BLaER1 treated with 17β-estradiol and CSF1 and Interleukin-3, amounts not matched to agents 10 nM and 100 nM (cell line): ENCODE measurements around the gene GRB7.
"Not testable (repeated sequence)": the region's sequence is repeated elsewhere in the genome, so short reads cannot be mapped to it uniquely, and the experiment has no call there.

Source experiments
- H3K27ac ChIP-seq, 11 experiments: shearing (Covaris generic); formaldehyde crosslinking; 2 replicates each; pipeline ENCODE4 v1.8.1; 2022
- H3K27me3 ChIP-seq, 11 experiments: shearing (Covaris generic); formaldehyde crosslinking; 2 replicates each; pipeline ENCODE4 v1.8.1; 2022
- H3K36me3 ChIP-seq, 11 experiments: shearing (Covaris generic); formaldehyde crosslinking; 2 replicates each; pipeline ENCODE4 v1.8.1; 2022
- H3K4me1 ChIP-seq, 10 experiments: shearing (Covaris generic); formaldehyde crosslinking; 2 replicates each; pipeline ENCODE4 v1.8.1; 2022
- H3K4me2 ChIP-seq, 11 experiments: shearing (Covaris generic); formaldehyde crosslinking; 2 replicates each; pipeline ENCODE4 v1.8.1; 2022
- H3K4me3 ChIP-seq, 10 experiments: shearing (Covaris generic); formaldehyde crosslinking; 2 replicates each; pipeline ENCODE4 v1.8.1; 2022
- H3K9ac ChIP-seq, 11 experiments: shearing (Covaris generic); formaldehyde crosslinking; 2 replicates each; pipeline ENCODE4 v1.8.1; 2022
- H3K9me3 ChIP-seq, 11 experiments: shearing (Covaris generic); formaldehyde crosslinking; replicated peaks in 1 of 11; 2 replicates each; pipeline ENCODE4 v1.8.1; 2022
- H4K20me1 ChIP-seq, 11 experiments: shearing (Covaris generic); formaldehyde crosslinking; 2 replicates each; pipeline ENCODE4 v1.8.1; 2022
- Cebpa-rat ChIP-seq, 11 experiments: shearing (Covaris generic); IDR thresholded peaks; 2 replicates each; pipeline ENCODE4 v1.8.1; 2022

GRB7 gene

DNA sequence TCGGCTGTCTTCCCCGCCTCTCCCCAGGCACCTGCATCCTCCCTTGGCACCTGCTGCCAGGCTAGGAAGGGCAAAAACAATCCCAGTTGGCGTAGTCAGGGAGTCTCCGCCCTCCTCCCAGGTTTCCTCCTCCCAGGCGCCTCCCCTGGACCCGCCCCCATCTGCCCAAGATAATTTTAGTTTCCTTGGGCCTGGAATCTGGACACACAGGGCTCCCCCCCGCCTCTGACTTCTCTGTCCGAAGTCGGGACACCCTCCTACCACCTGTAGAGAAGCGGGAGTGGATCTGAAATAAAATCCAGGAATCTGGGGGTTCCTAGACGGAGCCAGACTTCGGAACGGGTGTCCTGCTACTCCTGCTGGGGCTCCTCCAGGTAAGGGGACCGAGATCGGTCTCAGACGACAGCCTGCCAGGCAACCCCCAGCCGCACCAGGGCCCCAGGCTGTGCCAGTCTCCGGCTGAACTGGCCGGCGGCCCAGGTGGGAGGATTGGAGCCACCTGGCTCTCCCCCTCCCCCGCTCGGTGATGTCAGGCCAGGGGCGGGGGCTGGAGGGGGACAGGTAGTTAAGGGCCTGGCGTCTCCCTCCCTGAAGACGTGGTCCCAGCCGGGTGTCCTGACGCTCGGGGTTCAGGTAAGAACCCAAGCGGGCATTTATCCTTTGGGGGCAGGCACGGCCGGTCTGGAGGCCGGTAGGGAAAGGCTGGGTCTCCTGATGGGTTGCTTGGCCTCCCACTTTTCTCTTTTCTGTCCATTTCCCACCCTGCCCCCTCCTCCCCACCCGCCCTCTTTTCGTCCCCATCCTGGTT lies at the start of gene GRB7:
Gene GRB7, plus strand, starts transcription at position 179 of the 808 bp plus-strand sequence. CDS start 4,364 bp downstream, outside the sequence.
- peaks cover 27 to 43% (median 35%) of the 10 kb centered on the region in 10 experiments for H3K4me1 ChIP-seq
- no peak within 1 kb of the TSS for H3K9ac ChIP-seq
- H3K4me2 ChIP-seq, result peak within 1 kb of the TSS in 6 of 11 experiments; percentile 16 to 42 (median 27); a peak in 6 of 22 replicates
- H4K20me1 ChIP-seq, result no peaks in the 10 kb centered on the region
- no peaks in the 10 kb centered on the region for H3K36me3 ChIP-seq
- H3K4me3 ChIP-seq, result 0 out of 20 replicates have a peak within 1 kb of the TSS, but pooled peaks of 1 of the 10 experiments have one; percentile 11
- H3K9me3 ChIP-seq, result no peaks in the 10 kb centered on the region
- TF ChIP-seq Cebpa-rat (IDR thresholded peaks at IDR 0.05), result no peak
- H3K27ac ChIP-seq, result no peak within 1 kb of the TSS
- H3K27me3 ChIP-seq, result peaks cover 57 to 79% (median 74%) of the 10 kb centered on the region in 11 experiments

- peak overlapping the region; percentile 57 to 78 (median 66) for H3K4me3 ChIP-seq
Measured at GRCh38 chr17:39688475-39688835, 49.3 kb upstream of the GRB7 start.

GRCh38 chr17:39688945-39689344 lies 48.8 kb upstream of the GRB7 start:
- Histone ChIP-seq H3K27me3 (no peaks in the 10 kb centered on the region), H3K27ac (peak overlapping the region in 3 of 11 experiments; percentile 79 to 87 (median 84); a peak in 3 of 22 replicates), H3K9ac (0 out of 22 replicates have a peak overlapping the region, but pooled peaks of 1 of the 11 experiments have one; percentile 78), H3K4me1 (peaks cover 10 to 16% (median 14%) of the 10 kb centered on the region in 10 experiments), H4K20me1 (no peaks in the 10 kb centered on the region), H3K36me3 (peaks cover 0 to 16% (median 0%) of the 10 kb centered on the region in 11 experiments; a peak in 7 of 22 replicates), H3K4me3 (peak overlapping the region; percentile 57 to 78 (median 66); a peak in 19 of 20 replicates), H3K9me3 (peaks cover 0 to 12% (median 0%) of the 10 kb centered on the region in 11 experiments; a peak in 7 of 22 replicates), H3K4me2 (peak overlapping the region; percentile 80 to 96 (median 88))
- TF ChIP-seq Cebpa-rat (IDR thresholded peaks at IDR 0.05), result no peak

More at GRCh38 chr17:39688475-39688835, 49.3 kb upstream of the GRB7 start:
- H3K9ac ChIP-seq, result peak overlapping the region; percentile 35 to 80 (median 75); a peak in 21 of 22 replicates
- H3K4me1 ChIP-seq, result peaks cover 10 to 16% (median 14%) of the 10 kb centered on the region in 10 experiments
- H4K20me1 ChIP-seq, result no peaks in the 10 kb centered on the region
- TF ChIP-seq Cebpa-rat (IDR thresholded peaks at IDR 0.05), result no peak
- H3K4me2 ChIP-seq, result peak overlapping the region; percentile 80 to 96 (median 88)
- H3K27ac ChIP-seq, result peak overlapping the region; percentile 63 to 87 (median 79)
- peaks cover 0 to 21% (median 4%) of the 10 kb centered on the region in 11 experiments; a peak in 10 of 22 replicates for H3K36me3 ChIP-seq
- no peaks in the 10 kb centered on the region for H3K27me3 ChIP-seq
- peaks cover 0 to 12% (median 0%) of the 10 kb centered on the region in 11 experiments; a peak in 7 of 22 replicates for H3K9me3 ChIP-seq

DNA sequence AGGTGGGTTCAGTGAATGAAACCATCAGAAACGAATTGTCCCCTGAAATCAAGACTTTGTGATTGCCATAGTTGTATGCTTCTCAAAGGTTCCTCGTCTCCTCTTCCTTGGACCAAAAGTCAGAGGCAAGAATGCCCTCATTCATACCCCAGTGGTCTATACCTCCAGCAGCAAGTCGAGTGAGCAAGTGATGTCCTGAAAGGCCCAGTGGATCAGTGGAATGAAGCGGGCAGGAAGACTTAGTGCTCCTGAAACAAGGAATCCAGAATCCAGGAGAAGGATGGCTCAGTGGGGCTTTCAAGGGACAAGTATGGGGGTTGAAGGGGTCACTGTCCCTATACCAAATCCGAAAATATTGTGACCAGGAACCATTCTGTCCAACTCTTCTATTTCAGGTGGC lies 43.1 kb upstream of the GRB7 start:
- no peak overlapping the region for H3K9ac ChIP-seq
- no peaks in the 10 kb centered on the region for H4K20me1 ChIP-seq
- H3K27ac ChIP-seq, result no peak overlapping the region
- H3K27me3 ChIP-seq, result peaks cover 13 to 22% (median 18%) of the 10 kb centered on the region in 11 experiments
- no peak overlapping the region for H3K4me3 ChIP-seq
- no peak overlapping the region for H3K4me2 ChIP-seq
- H3K9me3 ChIP-seq, result no peaks in the 10 kb centered on the region
- no peak for TF ChIP-seq Cebpa-rat (IDR thresholded peaks at IDR 0.05)
- no peaks in the 10 kb centered on the region; a peak in 1 of 20 replicates for H3K4me1 ChIP-seq
- H3K36me3 ChIP-seq, result no peaks in the 10 kb centered on the region

DNA sequence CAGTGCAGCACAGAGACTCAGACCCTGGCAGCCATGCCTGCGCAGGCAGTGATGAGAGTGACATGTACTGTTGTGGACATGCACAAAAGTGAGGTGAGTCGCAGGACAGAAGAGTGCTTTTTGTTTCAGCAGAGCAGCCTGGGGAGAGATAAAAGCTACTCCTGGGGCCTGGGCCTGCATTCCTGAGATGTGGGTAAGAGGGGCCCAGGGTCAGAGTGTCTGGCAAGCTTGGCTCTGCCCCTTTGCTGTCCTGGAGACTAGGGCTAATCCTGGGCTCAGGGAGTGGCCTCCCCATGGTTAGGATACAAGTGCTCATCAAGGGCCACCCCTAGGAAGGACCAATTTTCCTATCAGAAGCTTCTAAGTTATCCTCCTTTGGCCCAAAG lies 42.7 kb upstream of the GRB7 start:
- Histone ChIP-seq H3K27ac (no peak overlapping the region), H3K4me1 (no peaks in the 10 kb centered on the region), H3K9ac (no peak overlapping the region), H3K9me3 (no peaks in the 10 kb centered on the region), H3K36me3 (no peaks in the 10 kb centered on the region), H3K27me3 (peaks cover 18 to 26% (median 23%) of the 10 kb centered on the region in 11 experiments), H4K20me1 (no peaks in the 10 kb centered on the region), H3K4me3 (no peak overlapping the region), H3K4me2 (no peak overlapping the region)
- TF ChIP-seq Cebpa-rat (IDR thresholded peaks at IDR 0.05), result no peak

DNA sequence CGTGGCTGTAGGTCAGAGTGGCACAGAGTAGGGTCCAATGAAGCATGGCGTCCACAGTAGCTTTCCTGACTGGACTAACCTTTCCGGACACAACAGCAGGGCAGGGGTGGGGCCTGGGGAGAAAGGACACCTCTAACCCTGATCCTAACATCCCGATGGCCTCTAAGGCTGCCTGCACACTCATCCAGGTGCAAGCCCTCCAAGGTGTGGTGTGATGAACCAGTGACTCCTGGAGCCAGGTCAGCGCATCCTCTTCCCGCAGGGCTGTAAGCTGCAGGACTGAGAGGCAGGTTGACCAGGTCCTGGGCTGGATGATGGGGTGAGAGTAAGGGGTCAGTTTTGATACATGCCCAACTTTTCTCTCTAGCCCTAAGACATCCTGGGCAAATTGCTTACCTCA lies 41.0 kb upstream of the GRB7 start:
- no peak overlapping the region for H3K4me3 ChIP-seq
- no peak overlapping the region for H3K4me2 ChIP-seq
- peaks cover 34 to 43% (median 39%) of the 10 kb centered on the region in 11 experiments for H3K27me3 ChIP-seq
- no peaks in the 10 kb centered on the region for H3K9me3 ChIP-seq
- H4K20me1 ChIP-seq, result no peaks in the 10 kb centered on the region; a peak in 1 of 22 replicates
- no peak overlapping the region for H3K9ac ChIP-seq
- TF ChIP-seq Cebpa-rat (IDR thresholded peaks at IDR 0.05), result no peak
- H3K36me3 ChIP-seq, result no peaks in the 10 kb centered on the region
- H3K4me1 ChIP-seq, result no peaks in the 10 kb centered on the region
- no peak overlapping the region for H3K27ac ChIP-seq

- TF ChIP-seq Cebpa-rat (IDR thresholded peaks at IDR 0.05), result no peak
Measured at GRCh38 chr17:39697961-39698360, 39.8 kb upstream of the GRB7 start.

DNA sequence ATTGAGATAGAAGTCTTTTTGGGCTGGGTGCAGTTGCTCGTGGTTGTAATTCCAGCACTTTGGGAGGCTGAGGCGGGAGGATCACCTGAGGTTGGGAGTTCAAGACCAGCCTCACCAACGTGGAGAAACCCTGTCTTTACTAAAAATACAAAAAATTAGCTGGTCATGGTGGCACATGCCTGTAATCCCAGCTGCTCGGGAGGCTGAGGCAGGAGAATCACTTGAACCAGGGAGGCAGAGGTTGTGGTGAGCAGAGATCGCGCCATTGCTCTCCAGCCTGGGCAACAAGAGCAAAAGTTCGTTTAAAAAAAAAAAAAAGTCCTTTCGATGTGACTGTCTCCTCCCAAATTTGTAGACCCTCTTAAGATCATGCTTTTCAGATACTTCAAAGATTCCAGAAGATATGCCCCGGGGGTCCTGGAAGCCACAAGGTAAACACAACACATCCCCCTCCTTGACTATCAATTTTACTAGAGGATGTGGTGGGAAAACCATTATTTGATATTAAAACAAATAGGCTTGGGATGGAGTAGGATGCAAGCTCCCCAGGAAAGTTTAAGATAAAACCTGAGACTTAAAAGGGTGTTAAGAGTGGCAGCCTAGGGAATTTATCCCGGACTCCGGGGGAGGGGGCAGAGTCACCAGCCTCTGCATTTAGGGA lies 38.5 kb upstream of the GRB7 start:
- not testable (repeated sequence) for H3K4me3 ChIP-seq, H3K9me3 ChIP-seq, H3K36me3 ChIP-seq, H4K20me1 ChIP-seq, H3K9ac ChIP-seq, H3K27ac ChIP-seq
- peaks cover 0 to 15% (median 9%) of the 10 kb centered on the region in 10 experiments; a peak in 11 of 20 replicates for H3K4me1 ChIP-seq
- 0 out of 22 replicates have a peak overlapping the region, but pooled peaks of 2 of the 11 experiments have one; percentile 27 to 35 for H3K4me2 ChIP-seq
- H3K27me3 ChIP-seq, result peaks cover 36 to 54% (median 48%) of the 10 kb centered on the region in 11 experiments

More at GRCh38 chr17:39697961-39698360, 39.8 kb upstream of the GRB7 start:
- Histone ChIP-seq H3K4me2 (no peak overlapping the region), H3K9ac (no peak overlapping the region), H3K36me3 (no peaks in the 10 kb centered on the region), H3K9me3 (no peaks in the 10 kb centered on the region), H3K4me1 (0 out of 20 replicates have a peak, but pooled peaks cover 0 to 2% (median 0%) of the 10 kb centered on the region in 10 experiments), H3K27me3 (peaks cover 36 to 54% (median 48%) of the 10 kb centered on the region in 11 experiments), H3K27ac (no peak overlapping the region), H4K20me1 (no peaks in the 10 kb centered on the region; a peak in 1 of 22 replicates), H3K4me3 (no peak overlapping the region)

DNA sequence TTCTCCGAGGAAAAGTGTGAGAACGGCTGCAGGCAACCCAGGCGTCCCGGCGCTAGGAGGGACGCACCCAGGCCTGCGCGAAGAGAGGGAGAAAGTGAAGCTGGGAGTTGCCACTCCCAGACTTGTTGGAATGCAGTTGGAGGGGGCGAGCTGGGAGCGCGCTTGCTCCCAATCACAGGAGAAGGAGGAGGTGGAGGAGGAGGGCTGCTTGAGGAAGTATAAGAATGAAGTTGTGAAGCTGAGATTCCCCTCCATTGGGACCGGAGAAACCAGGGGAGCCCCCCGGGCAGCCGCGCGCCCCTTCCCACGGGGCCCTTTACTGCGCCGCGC lies 38.0 kb upstream of the GRB7 start, which contains the start of gene ERBB2:
Gene ERBB2, plus strand, starts transcription at position 247 of the 330 bp plus-strand sequence. CDS start 175 bp downstream, outside the sequence.
- H3K27me3 ChIP-seq, result peaks cover 36 to 54% (median 48%) of the 10 kb centered on the region in 11 experiments
- no peak within 1 kb of the TSS for H3K9ac ChIP-seq
- no peak within 1 kb of the TSS for H3K27ac ChIP-seq
- H3K4me3 ChIP-seq, result no peak within 1 kb of the TSS
- H3K9me3 ChIP-seq, result no peaks in the 10 kb centered on the region
- TF ChIP-seq Cebpa-rat (IDR thresholded peaks at IDR 0.05), result no peak
- H3K36me3 ChIP-seq, result no peaks in the 10 kb centered on the region
- peak within 1 kb of the TSS in 2 of 11 experiments; percentile 27 to 35; a peak in 1 of 22 replicates for H3K4me2 ChIP-seq
- H4K20me1 ChIP-seq, result no peaks in the 10 kb centered on the region; a peak in 1 of 22 replicates
- H3K4me1 ChIP-seq, result peaks cover 0 to 20% (median 14%) of the 10 kb centered on the region in 10 experiments; a peak in 17 of 20 replicates
